Stomach (tissue), 9 donors: Measurements from ENCODE around the gene TENM4. TPM values are rescaled to one million over a fixed set of nuclear protein-coding genes. Genes with fewer than 3 reads are reported as not detected.

Source experiments
- DNase-seq, 2 donors: peaks; one replicate each; pipeline versions ENCODE4 v3.0.0 to v3.0.0-alpha.2; 2013 to 2019
- H3K27ac ChIP-seq, 5 donors: fragments of 200-600 bp in 4 of 5; sonication (generic) in 4 of 5; one replicate each; pipeline ENCODE4 v1.5.1; 2013 to 2019; ENCODE audit warnings: mild to moderate bottlenecking in 1 of 5, moderate library complexity in 1 of 5
- H3K27me3 ChIP-seq, 3 donors: fragments of 200-600 bp; sonication (generic); one replicate each; pipeline ENCODE4 v1.5.1; 2017 to 2019; ENCODE audit warnings: mixed run types in 1 of 3
- H3K36me3 ChIP-seq, 4 donors: fragments of 200-600 bp; sonication (generic); 1 replicate in 3 of 4; 2 replicates in 1 of 4; pipeline ENCODE4 v1.5.1; 2016 to 2019
- H3K4me1 ChIP-seq, 4 donors: fragments of 200-600 bp; sonication (generic); one replicate each; pipeline ENCODE4 v1.5.1; 2016 to 2019
- H3K4me3 ChIP-seq, 4 donors: fragments of 200-600 bp; sonication (generic) in 3 of 4; one replicate each; pipeline ENCODE4 v1.5.1; 2016 to 2019; ENCODE audit warnings: mild to moderate bottlenecking in 1 of 4
- H3K9me3 ChIP-seq, 4 donors: fragments of 200-600 bp; sonication (generic); one replicate each; pipeline ENCODE4 v1.5.1; 2016 to 2019
- EP300 ChIP-seq: sonication (generic); formaldehyde crosslinking; IDR thresholded peaks from one replicate; pipeline ENCODE4 v1.6.1; 2017; ENCODE audit warnings: antibody characterized with exemption
- POLR2A ChIP-seq, 4 donors: fragments of 450-650 bp; IDR thresholded peaks; one replicate each; pipeline ENCODE4 v1.6.1; 2016; ENCODE audit warnings: antibody characterized with exemption in 4 of 4, control low read depth in 2 of 4, mild to moderate bottlenecking in 1 of 4, moderate library complexity in 1 of 4
- POLR2AphosphoS5 ChIP-seq, 3 donors: sonication (generic); formaldehyde crosslinking; IDR thresholded peaks; one replicate each; pipeline ENCODE4 v1.6.1; 2016; ENCODE audit warnings: antibody characterized with exemption in 3 of 3
- WGBS, 5 donors: extraction: QIAGEN DNeasy Blood & Tissue Kit in 3 of 5; methylation state at CpG; one replicate each; pipeline versions ENCODE4 v1.1.5 to v1.1.7; 2013 to 2018; 5-methylcytosine and 5-hydroxymethylcytosine counted together
- intact Hi-C: fragments of 100-400 bp; cut with DNase I; formaldehyde crosslinking; loops from one replicate; pipeline ENCODE4 v1.15.1; 2023; ENCODE audit warnings: low total_unique reads
- polyA plus RNA-seq, 3 donors: library from polyadenylated mRNA; stranded (reverse); fragments of 200-250 nt; gene quantifications; one replicate each; pipeline ENCODE4 v1.2.3, GENCODE V29; 2013
- total RNA-seq, 5 donors: library from RNA; depleted of rRNA; stranded (reverse); fragments of >200 nt; gene quantifications; one replicate each; pipeline versions ENCODE4 v1.1.0 to v1.2.3, GENCODE V29; 2014 to 2016
- TF ChIP-seq, protein P1 (sequence below), 7 experiments: fragments of 450-650 bp in 4 of 7; fragments of 200-600 bp in 3 of 7; sonication (generic) in 3 of 7; IDR thresholded peaks; one replicate each; pipeline ENCODE4 v1.5.1; 2016 to 2019; ENCODE audit warnings: antibody characterized with exemption in 7 of 7, control low read depth in 2 of 7, mild to moderate bottlenecking in 1 of 7
- donor health status: healthy with polysubstance abuse.
- donor health status: Bipolar disorder and iron deficiency.
- donor health status: healthy.

The TENM4 gene
- total and polyA plus RNA-seq, 8 donors: 0.06 to 13.2 (median 0.87) TPM; not detected in 1

GRCh38 chr11:78800096-78800690 lies 640.6 kb downstream of the TENM4 start:
- Histone ChIP-seq H3K9me3 (no peaks in the 10 kb centered on the region), H3K4me1 (peaks cover 25 to 55% (median 36%) of the 10 kb centered on the region in 4 donors), H3K27ac (peak overlapping the region in 4 of 5 donors; percentile 17 to 83 (median 78)), H3K36me3 (no peaks in the 10 kb centered on the region), H3K27me3 (no peaks in the 10 kb centered on the region), H3K4me3 (no peak overlapping the region)
- DNase-seq: no peak
- intact Hi-C loops: no loop called here
- WGBS, 5 donors: 87 to 97% (median 92%) methylated on average over 4 of the region's 4 CpGs
- no peak for TF ChIP-seq EP300
- TF ChIP-seq, protein P1, sequence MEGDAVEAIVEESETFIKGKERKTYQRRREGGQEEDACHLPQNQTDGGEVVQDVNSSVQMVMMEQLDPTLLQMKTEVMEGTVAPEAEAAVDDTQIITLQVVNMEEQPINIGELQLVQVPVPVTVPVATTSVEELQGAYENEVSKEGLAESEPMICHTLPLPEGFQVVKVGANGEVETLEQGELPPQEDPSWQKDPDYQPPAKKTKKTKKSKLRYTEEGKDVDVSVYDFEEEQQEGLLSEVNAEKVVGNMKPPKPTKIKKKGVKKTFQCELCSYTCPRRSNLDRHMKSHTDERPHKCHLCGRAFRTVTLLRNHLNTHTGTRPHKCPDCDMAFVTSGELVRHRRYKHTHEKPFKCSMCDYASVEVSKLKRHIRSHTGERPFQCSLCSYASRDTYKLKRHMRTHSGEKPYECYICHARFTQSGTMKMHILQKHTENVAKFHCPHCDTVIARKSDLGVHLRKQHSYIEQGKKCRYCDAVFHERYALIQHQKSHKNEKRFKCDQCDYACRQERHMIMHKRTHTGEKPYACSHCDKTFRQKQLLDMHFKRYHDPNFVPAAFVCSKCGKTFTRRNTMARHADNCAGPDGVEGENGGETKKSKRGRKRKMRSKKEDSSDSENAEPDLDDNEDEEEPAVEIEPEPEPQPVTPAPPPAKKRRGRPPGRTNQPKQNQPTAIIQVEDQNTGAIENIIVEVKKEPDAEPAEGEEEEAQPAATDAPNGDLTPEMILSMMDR (IDR thresholded peaks at IDR 0.05): no peak

- DNase-seq: peak; percentile 66 to 85
- TF ChIP-seq POLR2A (IDR thresholded peaks at IDR 0.05) (no peak), POLR2AphosphoS5 (IDR thresholded peaks at IDR 0.05) (peak in 1 of 3 donors; percentile 36)
- TF ChIP-seq, protein P1 (IDR thresholded peaks at IDR 0.05): peak in 5 of 7 experiments; percentile 59 to 90 (median 70)
- intact Hi-C loops: no loop called here
- Histone ChIP-seq H3K4me1 (peaks cover 25 to 55% (median 36%) of the 10 kb centered on the region in 4 donors), H3K4me3 (no peak overlapping the region), H3K36me3 (no peaks in the 10 kb centered on the region), H3K9me3 (no peaks in the 10 kb centered on the region), H3K27ac (peak overlapping the region in 1 of 5 donors; percentile 52), H3K27me3 (no peaks in the 10 kb centered on the region)
- WGBS, 5 donors: 44 to 54% (median 53%) methylated on average over 5 of the region's 5 CpGs
Measured at GRCh38 chr11:78798663-78799062, 642.2 kb downstream of the TENM4 start.

DNA sequence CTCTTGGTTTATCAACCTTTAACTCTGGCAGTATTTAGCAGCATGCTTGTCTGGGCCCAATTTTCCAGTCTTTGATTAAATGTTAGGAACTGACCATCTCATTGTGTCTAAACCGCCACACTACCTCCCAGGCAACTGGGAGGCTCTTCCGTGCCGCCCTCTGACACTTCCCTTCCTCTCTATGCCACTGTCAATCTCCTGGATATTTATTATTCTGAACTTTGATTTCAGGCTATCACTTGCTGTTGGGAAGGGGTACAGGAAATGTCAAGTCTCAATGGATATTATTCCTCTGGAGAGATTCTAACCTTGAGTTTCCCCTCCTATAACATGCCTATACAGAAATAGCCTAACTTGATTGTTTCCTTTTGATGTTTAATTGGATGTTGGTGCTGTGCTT lies 643.3 kb downstream of the TENM4 start:
- Histone ChIP-seq H3K27ac (peak overlapping the region in 1 of 5 donors; percentile 12), H3K4me1 (peaks cover 24 to 51% (median 35%) of the 10 kb centered on the region in 4 donors)
- intact Hi-C loops: no loop called here

GRCh38 chr11:78796956-78797355 lies 643.9 kb downstream of the TENM4 start:
- H3K4me1 ChIP-seq: peaks cover 18 to 45% (median 29%) of the 10 kb centered on the region in 4 donors

More for the DNA sequence above, 643.3 kb downstream of the TENM4 start:
- no peak for DNase-seq
- Histone ChIP-seq H3K9me3 (no peaks in the 10 kb centered on the region), H3K36me3 (no peaks in the 10 kb centered on the region), H3K4me3 (no peak overlapping the region), H3K27me3 (no peaks in the 10 kb centered on the region)
- TF ChIP-seq POLR2AphosphoS5 (IDR thresholded peaks at IDR 0.05): no peak
- TF ChIP-seq, protein P1 (IDR thresholded peaks at IDR 0.05): no peak
- TF ChIP-seq POLR2A (IDR thresholded peaks at IDR 0.05): no peak
- TF ChIP-seq EP300: no peak
- 80 to 98% (median 90%) methylated on average over 3 of the region's 3 CpGs for WGBS, 5 donors

More at GRCh38 chr11:78796956-78797355, 643.9 kb downstream of the TENM4 start:
- peak in 1 of 2 donors; percentile 50 for DNase-seq
- intact Hi-C loops: no loop called here
- TF ChIP-seq, protein P1 (IDR thresholded peaks at IDR 0.05): no peak
- no peak overlapping the region for H3K4me3 ChIP-seq
- no peak overlapping the region for H3K27ac ChIP-seq
- H3K27me3 ChIP-seq: no peaks in the 10 kb centered on the region
- H3K9me3 ChIP-seq: no peaks in the 10 kb centered on the region
- WGBS, 5 donors: 29 to 64% (median 44%) methylated on average over 2 of the region's 2 CpGs
- H3K36me3 ChIP-seq: no peaks in the 10 kb centered on the region
